Ishikawa (cell line): ENCODE results near the gene SH3TC1.

Experiments
- CEBPB ChIP-seq: IDR thresholded peaks from 2 replicates; pipeline ENCODE4 v1.6.1; 2012
- CREB1 ChIP-seq: IDR thresholded peaks from 2 replicates; pipeline ENCODE4 v1.6.1; 2012; ENCODE audit warnings: low read depth
- EGR1 ChIP-seq: IDR thresholded peaks from 2 replicates; pipeline ENCODE4 v1.6.1; 2012
- EP300 ChIP-seq: IDR thresholded peaks from 2 replicates; pipeline ENCODE4 v1.6.1; 2012; ENCODE audit warnings: borderline replicate concordance
- FOXM1 ChIP-seq: IDR thresholded peaks from 2 replicates; pipeline ENCODE4 v1.6.1; 2012; ENCODE audit warnings: low read depth, borderline replicate concordance
- NFIC ChIP-seq: IDR thresholded peaks from 2 replicates; pipeline ENCODE4 v1.6.1; 2012
- RAD21 ChIP-seq: IDR thresholded peaks from 2 replicates; pipeline ENCODE4 v1.6.1; 2012; ENCODE audit warnings: low read depth
- TAF1 ChIP-seq: IDR thresholded peaks from 2 replicates; pipeline ENCODE4 v1.6.1; 2012; ENCODE audit warnings: low read depth, mild to moderate bottlenecking
- TCF12 ChIP-seq: IDR thresholded peaks from 2 replicates; pipeline ENCODE4 v1.6.1; 2012; ENCODE audit warnings: low read depth
- TEAD4 ChIP-seq: IDR thresholded peaks from 2 replicates; pipeline ENCODE4 v1.6.1; 2012
- YY1 ChIP-seq: IDR thresholded peaks from 2 replicates; pipeline ENCODE4 v1.6.1; 2012; ENCODE audit warnings: low read depth
- ZBTB7A ChIP-seq: IDR thresholded peaks from 2 replicates; pipeline ENCODE4 v1.6.1; 2012; ENCODE audit warnings: low read depth
- TF ChIP-seq, protein P1 (sequence below): IDR thresholded peaks from 2 replicates; pipeline ENCODE4 v1.6.1; 2012
- TF ChIP-seq, protein P2 (sequence below): IDR thresholded peaks from 2 replicates; pipeline ENCODE4 v1.6.1; 2012; ENCODE audit warnings: low read depth, mild to moderate bottlenecking
- TF ChIP-seq, protein P3 (sequence below): IDR thresholded peaks from 2 replicates; pipeline ENCODE4 v1.6.1; 2012

Gene SH3TC1

DNA sequence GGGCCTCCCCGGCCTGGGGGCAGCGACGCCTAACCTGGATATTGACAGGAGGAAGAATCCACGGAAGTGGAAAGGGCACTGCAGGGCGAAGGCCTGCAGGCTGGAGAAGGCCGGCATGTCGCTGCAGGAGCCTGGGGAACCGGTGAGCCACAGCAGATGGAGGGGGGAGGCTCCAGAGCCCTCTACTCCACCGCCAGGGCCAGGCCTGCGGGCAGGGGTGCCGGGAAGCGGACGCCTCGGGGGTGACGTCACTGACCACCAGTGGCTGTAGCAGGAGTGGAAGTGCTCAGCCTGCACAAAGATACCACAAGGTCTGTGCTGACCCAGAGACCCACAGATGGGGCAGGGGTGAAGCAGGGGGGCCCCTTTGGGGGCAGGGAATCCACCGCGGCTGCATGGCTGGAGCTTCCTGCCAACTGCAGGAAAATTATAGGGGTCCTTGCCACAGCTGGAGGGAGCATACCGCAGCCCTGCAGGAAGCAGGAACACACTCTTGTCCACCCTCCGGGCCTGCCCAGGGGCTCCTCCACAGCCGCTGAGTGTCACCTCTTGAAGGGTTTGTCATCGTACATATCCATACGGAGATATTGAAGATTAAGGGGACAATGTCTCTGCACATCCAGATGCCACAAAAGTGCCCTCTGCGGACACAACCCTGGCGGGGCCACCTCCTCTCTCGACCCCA is 62.9 kb downstream of the SH3TC1 start:
- TF ChIP-seq, protein P1, sequence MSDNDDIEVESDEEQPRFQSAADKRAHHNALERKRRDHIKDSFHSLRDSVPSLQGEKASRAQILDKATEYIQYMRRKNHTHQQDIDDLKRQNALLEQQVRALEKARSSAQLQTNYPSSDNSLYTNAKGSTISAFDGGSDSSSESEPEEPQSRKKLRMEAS: no peak
- TF ChIP-seq RAD21 (no peak), EGR1 (no peak), CREB1 (no peak), YY1 (no peak), TEAD4 (no peak)

DNA sequence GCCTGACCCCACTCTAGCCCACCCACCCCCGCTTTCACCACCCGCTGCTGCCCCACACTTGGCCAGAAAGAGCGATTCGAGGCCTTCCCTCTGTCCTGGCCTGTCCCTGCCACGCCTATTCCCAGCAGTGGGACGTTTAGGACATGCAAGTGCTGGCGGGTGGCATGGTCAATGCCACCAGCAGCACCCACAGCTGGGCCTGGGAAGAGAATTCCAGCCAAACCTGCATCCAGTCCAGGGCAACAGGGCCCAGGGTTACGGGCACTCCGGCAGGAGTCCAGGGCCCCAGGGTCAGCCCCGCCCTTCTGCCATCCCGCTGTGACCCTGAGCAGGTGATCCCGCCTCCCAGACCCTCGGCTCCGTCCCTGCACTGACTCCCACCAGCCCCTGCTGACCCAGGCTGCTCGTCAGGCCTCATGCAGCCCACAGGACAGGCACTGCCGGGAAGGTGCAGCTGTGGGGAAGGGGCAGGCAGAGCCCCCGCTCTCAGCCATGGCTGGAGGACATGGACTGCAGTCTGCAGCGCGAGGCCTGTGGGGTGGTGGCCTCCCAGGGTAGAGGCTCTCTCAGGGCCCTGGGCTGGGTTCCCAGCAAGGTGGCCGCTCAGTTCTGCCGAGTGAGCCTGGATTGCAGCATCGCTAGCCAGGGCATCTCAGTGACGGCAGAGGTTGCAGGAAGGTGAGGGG is 63.7 kb downstream of the SH3TC1 start:
- TF ChIP-seq NFIC (no peak), TCF12 (no peak), CEBPB (no peak), ZBTB7A (no peak), EP300 (no peak), RAD21 (no peak), TAF1 (no peak), EGR1 (no peak), TEAD4 (no peak)
- TF ChIP-seq, protein P1: no peak
- TF ChIP-seq, protein P2, sequence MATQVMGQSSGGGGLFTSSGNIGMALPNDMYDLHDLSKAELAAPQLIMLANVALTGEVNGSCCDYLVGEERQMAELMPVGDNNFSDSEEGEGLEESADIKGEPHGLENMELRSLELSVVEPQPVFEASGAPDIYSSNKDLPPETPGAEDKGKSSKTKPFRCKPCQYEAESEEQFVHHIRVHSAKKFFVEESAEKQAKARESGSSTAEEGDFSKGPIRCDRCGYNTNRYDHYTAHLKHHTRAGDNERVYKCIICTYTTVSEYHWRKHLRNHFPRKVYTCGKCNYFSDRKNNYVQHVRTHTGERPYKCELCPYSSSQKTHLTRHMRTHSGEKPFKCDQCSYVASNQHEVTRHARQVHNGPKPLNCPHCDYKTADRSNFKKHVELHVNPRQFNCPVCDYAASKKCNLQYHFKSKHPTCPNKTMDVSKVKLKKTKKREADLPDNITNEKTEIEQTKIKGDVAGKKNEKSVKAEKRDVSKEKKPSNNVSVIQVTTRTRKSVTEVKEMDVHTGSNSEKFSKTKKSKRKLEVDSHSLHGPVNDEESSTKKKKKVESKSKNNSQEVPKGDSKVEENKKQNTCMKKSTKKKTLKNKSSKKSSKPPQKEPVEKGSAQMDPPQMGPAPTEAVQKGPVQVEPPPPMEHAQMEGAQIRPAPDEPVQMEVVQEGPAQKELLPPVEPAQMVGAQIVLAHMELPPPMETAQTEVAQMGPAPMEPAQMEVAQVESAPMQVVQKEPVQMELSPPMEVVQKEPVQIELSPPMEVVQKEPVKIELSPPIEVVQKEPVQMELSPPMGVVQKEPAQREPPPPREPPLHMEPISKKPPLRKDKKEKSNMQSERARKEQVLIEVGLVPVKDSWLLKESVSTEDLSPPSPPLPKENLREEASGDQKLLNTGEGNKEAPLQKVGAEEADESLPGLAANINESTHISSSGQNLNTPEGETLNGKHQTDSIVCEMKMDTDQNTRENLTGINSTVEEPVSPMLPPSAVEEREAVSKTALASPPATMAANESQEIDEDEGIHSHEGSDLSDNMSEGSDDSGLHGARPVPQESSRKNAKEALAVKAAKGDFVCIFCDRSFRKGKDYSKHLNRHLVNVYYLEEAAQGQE: no peak
- TF ChIP-seq, protein P3, sequence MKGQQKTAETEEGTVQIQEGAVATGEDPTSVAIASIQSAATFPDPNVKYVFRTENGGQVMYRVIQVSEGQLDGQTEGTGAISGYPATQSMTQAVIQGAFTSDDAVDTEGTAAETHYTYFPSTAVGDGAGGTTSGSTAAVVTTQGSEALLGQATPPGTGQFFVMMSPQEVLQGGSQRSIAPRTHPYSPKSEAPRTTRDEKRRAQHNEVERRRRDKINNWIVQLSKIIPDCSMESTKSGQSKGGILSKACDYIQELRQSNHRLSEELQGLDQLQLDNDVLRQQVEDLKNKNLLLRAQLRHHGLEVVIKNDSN: no peak

DNA sequence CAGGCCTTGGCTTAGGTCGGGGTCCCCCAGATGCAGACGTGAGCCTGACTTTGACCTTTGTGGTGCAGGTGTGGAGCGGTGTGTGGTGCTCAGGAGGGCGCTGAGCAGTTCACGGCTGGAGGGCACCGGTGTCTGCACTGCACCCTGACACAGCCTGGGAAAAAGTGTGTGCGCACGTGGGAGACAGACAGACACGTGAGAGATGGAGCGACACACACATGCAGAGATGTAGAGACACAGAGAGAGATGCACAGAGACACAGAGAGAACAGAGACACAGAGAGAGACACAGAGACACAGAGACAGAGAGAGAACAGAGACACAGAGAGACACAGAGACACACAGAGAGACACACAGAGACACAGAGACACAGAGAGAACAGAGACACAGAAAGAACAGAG is 64.3 kb downstream of the SH3TC1 start:
- TF ChIP-seq FOXM1 (no peak), CREB1 (no peak), EGR1 (no peak), CEBPB (no peak), TAF1 (no peak), TCF12 (no peak), NFIC (no peak), RAD21 (no peak), ZBTB7A (no peak), EP300 (no peak), YY1 (no peak)
- TF ChIP-seq, protein P3: no peak

DNA sequence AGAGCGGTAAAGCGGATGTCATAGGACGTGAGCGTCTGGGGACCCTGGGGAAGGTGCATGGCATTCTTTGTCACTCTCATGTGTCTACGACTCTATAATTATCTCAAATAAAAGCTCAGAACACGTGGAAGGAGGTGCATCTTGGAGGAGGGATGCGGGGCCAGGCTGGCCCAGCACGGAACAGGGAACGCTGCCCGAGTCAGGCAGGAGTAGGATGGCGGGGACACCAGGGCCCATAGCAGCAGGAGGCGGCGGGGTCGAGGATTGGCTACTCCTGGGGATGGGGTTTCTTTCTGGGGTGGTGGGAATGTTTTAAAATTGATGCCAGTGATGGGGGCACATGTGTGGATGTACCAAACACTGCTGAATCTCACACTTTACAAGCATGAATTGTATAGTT is 65.0 kb downstream of the SH3TC1 start:
- TF ChIP-seq NFIC (no peak), EP300 (no peak), TCF12 (no peak), CREB1 (no peak), FOXM1 (no peak), EGR1 (no peak), YY1 (no peak), CEBPB (no peak), ZBTB7A (no peak), TAF1 (no peak), RAD21 (no peak), TEAD4 (no peak)
- TF ChIP-seq, protein P2: no peak
- TF ChIP-seq, protein P1: no peak
- TF ChIP-seq, protein P3: no peak
